HL-60 (cell line): ENCODE data around the gene CEP95.

Experiments used
- DNase-seq, 2 experiments: peaks; one replicate each; pipeline ENCODE4 v3.0.0-alpha.2; 2010 to 2020; ENCODE audit warnings: low read depth in 1 of 2, low spot score in 1 of 2
- H3K27ac ChIP-seq: fragments of 250-450 bp; sonication (Bioruptor Pico); replicated peaks from 2 replicates; pipeline ENCODE4 v1.5.1; 2020; ENCODE audit warnings: mild to moderate bottlenecking, moderate library complexity
- H3K27me3 ChIP-seq: fragments of 250-450 bp; sonication (Bioruptor Pico); 2 replicates; pipeline ENCODE4 v1.5.1; 2021; ENCODE audit warnings: mild to moderate bottlenecking, moderate library complexity; ENCODE audit not compliant: insufficient read depth, poor library complexity, severe bottlenecking
- H3K4me3 ChIP-seq: replicated peaks from 2 replicates; pipeline ENCODE4 v1.5.1; 2011; ENCODE audit warnings: mild to moderate bottlenecking, control low read depth, low read length; ENCODE audit not compliant: insufficient read depth
- GABPA ChIP-seq: IDR thresholded peaks from 2 replicates; pipeline ENCODE4 v1.6.1; 2012; ENCODE audit warnings: low read depth
- POLR2AphosphoS5 ChIP-seq: IDR thresholded peaks from 2 replicates; pipeline ENCODE4 v1.6.1; 2012; ENCODE audit warnings: low read depth
- SPI1 ChIP-seq: IDR thresholded peaks from 2 replicates; pipeline ENCODE4 v1.6.1; 2012; ENCODE audit warnings: low read depth, mild to moderate bottlenecking, borderline replicate concordance
- TF ChIP-seq, protein P1 (sequence below): IDR thresholded peaks from one replicate; pipeline ENCODE4 v1.5.1; 2011; ENCODE audit warnings: low read length, control low read depth, inconsistent platforms; ENCODE audit not compliant: insufficient read depth
- TF ChIP-seq, protein P2 (sequence below): IDR thresholded peaks from 2 replicates; pipeline ENCODE4 v1.6.1; 2012; ENCODE audit warnings: low read depth; ENCODE audit not compliant: insufficient replicate concordance

CEP95 gene

DNA sequence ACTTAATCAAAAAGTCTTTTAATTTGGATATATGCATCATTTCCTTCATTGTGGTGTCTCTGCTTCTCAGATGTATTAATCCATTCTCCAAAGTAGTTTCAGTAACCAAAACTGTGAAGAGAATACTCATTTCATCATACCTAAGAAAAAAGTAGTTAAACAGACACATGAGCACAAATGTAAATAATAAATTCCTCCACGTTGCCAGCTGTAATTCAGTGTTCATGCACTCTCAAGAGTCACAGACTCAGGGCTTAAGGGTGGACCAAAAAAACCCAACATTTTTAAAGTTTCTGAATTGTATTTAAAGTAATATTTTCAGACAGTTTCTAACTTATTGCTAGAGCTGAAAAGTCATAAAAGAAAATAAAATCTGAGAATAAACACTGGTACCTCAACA lies 28.9 kb upstream of the CEP95 start:
- Histone ChIP-seq H3K27ac (no peak overlapping the region), H3K4me3 (no peak overlapping the region), H3K27me3 (no peaks in the 10 kb centered on the region)
- TF ChIP-seq SPI1 (no peak), GABPA (no peak), POLR2AphosphoS5 (no peak)
- TF ChIP-seq, protein P1, sequence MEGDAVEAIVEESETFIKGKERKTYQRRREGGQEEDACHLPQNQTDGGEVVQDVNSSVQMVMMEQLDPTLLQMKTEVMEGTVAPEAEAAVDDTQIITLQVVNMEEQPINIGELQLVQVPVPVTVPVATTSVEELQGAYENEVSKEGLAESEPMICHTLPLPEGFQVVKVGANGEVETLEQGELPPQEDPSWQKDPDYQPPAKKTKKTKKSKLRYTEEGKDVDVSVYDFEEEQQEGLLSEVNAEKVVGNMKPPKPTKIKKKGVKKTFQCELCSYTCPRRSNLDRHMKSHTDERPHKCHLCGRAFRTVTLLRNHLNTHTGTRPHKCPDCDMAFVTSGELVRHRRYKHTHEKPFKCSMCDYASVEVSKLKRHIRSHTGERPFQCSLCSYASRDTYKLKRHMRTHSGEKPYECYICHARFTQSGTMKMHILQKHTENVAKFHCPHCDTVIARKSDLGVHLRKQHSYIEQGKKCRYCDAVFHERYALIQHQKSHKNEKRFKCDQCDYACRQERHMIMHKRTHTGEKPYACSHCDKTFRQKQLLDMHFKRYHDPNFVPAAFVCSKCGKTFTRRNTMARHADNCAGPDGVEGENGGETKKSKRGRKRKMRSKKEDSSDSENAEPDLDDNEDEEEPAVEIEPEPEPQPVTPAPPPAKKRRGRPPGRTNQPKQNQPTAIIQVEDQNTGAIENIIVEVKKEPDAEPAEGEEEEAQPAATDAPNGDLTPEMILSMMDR: no peak
- TF ChIP-seq, protein P2, sequence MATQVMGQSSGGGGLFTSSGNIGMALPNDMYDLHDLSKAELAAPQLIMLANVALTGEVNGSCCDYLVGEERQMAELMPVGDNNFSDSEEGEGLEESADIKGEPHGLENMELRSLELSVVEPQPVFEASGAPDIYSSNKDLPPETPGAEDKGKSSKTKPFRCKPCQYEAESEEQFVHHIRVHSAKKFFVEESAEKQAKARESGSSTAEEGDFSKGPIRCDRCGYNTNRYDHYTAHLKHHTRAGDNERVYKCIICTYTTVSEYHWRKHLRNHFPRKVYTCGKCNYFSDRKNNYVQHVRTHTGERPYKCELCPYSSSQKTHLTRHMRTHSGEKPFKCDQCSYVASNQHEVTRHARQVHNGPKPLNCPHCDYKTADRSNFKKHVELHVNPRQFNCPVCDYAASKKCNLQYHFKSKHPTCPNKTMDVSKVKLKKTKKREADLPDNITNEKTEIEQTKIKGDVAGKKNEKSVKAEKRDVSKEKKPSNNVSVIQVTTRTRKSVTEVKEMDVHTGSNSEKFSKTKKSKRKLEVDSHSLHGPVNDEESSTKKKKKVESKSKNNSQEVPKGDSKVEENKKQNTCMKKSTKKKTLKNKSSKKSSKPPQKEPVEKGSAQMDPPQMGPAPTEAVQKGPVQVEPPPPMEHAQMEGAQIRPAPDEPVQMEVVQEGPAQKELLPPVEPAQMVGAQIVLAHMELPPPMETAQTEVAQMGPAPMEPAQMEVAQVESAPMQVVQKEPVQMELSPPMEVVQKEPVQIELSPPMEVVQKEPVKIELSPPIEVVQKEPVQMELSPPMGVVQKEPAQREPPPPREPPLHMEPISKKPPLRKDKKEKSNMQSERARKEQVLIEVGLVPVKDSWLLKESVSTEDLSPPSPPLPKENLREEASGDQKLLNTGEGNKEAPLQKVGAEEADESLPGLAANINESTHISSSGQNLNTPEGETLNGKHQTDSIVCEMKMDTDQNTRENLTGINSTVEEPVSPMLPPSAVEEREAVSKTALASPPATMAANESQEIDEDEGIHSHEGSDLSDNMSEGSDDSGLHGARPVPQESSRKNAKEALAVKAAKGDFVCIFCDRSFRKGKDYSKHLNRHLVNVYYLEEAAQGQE: no peak
- DNase-seq: no peak

DNA sequence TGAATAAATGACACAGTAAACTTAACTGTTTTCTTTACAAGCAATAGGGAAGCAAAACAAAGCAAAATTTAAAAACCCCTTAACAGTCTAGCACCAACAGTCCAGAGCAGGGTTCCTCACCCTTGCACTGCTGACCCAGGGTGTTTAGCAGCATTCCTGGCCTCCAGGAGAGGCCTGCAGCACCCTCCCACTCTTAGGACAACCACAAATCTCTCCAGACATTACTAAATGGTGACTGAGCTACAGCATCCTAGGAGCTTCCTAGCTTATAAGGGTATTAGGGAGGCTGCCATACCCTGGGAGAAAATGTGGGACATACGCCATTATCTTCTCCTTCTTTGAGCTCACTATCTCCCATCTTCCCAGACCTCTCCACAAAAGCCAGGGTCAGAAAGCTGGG lies 25.8 kb upstream of the CEP95 start:
- Histone ChIP-seq H3K27ac (no peak overlapping the region), H3K27me3 (no peaks in the 10 kb centered on the region), H3K4me3 (no peak overlapping the region)
- DNase-seq: no peak
- TF ChIP-seq SPI1 (no peak), GABPA (no peak), POLR2AphosphoS5 (no peak)
- TF ChIP-seq, protein P2: no peak
- TF ChIP-seq, protein P1: no peak

DNA sequence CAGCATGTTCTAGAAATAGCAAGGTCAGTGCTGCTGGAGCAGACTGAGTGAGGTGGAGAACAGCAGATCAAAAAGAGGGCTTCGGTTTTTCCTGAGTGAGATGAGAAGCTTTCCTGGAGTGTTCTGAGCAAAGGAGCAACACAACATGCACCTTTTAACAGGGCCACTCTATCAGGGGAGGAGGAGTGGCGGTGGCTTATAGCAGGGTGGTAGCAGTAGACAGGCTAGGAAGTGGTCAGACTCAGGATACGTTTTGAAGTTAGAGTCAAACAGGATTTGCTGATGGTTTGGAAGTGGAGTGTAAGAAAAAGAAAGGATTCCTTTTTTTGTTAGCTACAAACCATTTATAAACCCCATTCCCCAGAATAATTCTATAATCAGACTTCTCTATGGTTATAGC lies 22.4 kb upstream of the CEP95 start:
- no peak overlapping the region for H3K27ac ChIP-seq
- no peaks in the 10 kb centered on the region for H3K27me3 ChIP-seq
- no peak for DNase-seq
- TF ChIP-seq GABPA (no peak), SPI1 (no peak), POLR2AphosphoS5 (no peak)
- TF ChIP-seq, protein P1: no peak
- TF ChIP-seq, protein P2: no peak
- no peak overlapping the region for H3K4me3 ChIP-seq
